Placental pericyte (primary cell): ENCODE results near the gene C2CD2. TPM values are rescaled to one million over a fixed set of nuclear protein-coding genes. Genes with fewer than 3 reads are reported as not detected.

ENCODE experiments used
- small RNA-seq: library from RNA; depleted of rRNA; stranded (forward); fragments of <200 nt; gene quantifications from one replicate; pipeline ENCODE3, GENCODE V24; 2012; ENCODE audit warnings: low replicate concordance
- total RNA-seq: library from RNA; depleted of rRNA; stranded (reverse); fragments of >200 nt; gene quantifications from 2 replicates; pipeline ENCODE4 v1.2.3, GENCODE V29; 2012

The C2CD2 gene
- total RNA-seq, result 15.8 and 40.8 TPM in 2 replicates

GRCh38 chr21:41953831-41954653, at the start of gene C2CD2:
Gene C2CD2 (minus strand): TSS chr21:41954018. CDS start chr21:41953648, 370 bp downstream.

GRCh38 chr21:41879190-41879998, 74.4 kb downstream of the C2CD2 start, which contains the start of gene PRDM15:
Gene PRDM15 (minus strand): TSS chr21:41879344. CDS start chr21:41860363, 18,981 bp downstream.

Small RNA genes within 50 kb of the gene (small RNA-seq; reads per million reads assigned to genes)
- gene RF00334, result 0.13 reads per million

Other genes starting within 250 kb of the C2CD2 start
- not detected in 2 replicates for gene RIPK4, start 187.0 kb downstream of the C2CD2 start, total RNA-seq
- 4.6 and 7.2 TPM in 2 replicates for gene PRDM15, start 74.7 kb downstream of the C2CD2 start, total RNA-seq
- gene ZBTB21, start 56.3 kb upstream of the C2CD2 start, total RNA-seq, result 18.4 and 22.8 TPM in 2 replicates
- gene UMODL1, start 117.3 kb upstream of the C2CD2 start, total RNA-seq, result 0.29 TPM in 1 of 2 replicates, not detected in the other